ENCODE data around the gene NOL11. TPM values are rescaled to one million over a fixed set of nuclear protein-coding genes. Genes with fewer than 3 reads are reported as not detected.

The NOL11 gene
- polyA plus RNA-seq, 1 experiment, result 47.4 TPM

GRCh38 chr17:67707442-67707841 is 10.3 kb upstream of the NOL11 start:
- Histone ChIP-seq H3K27ac (ENCODE audit: low read depth, low read length) (no peak overlapping the region), H3K9me3 (ENCODE audit: control insufficient read depth, insufficient read depth, low read length) (no peaks in the 10 kb centered on the region), H3K4me3 (ENCODE audit: low read depth, low read length) (no peak overlapping the region), H3K27me3 (ENCODE audit: control insufficient read depth, insufficient read depth, low read length) (no peaks in the 10 kb centered on the region)
- TF ChIP-seq CTCF (IDR thresholded peaks at IDR 0.05; ENCODE audit: low read depth, low read length), result no peak
- ChIA-PET CTCF (interaction anchor here (1.2 to 3.0 kb wide), 2 partner anchors 10 to 11 kb away, joined by 3 to 16 read pairs; no protein-coding TSS in a partner anchor), POLR2A (no interaction called here)
- DNase-seq (ENCODE audit: low read depth, low spot score), result no peak

GRCh38 chr17:67708378-67708777 is 9.4 kb upstream of the NOL11 start:
- Histone ChIP-seq H3K27me3 (ENCODE audit: control insufficient read depth, insufficient read depth, low read length) (no peaks in the 10 kb centered on the region), H3K27ac (ENCODE audit: low read depth, low read length) (no peak overlapping the region), H3K4me3 (ENCODE audit: low read depth, low read length) (no peak overlapping the region), H3K9me3 (ENCODE audit: control insufficient read depth, insufficient read depth, low read length) (no peaks in the 10 kb centered on the region)
- no peak for DNase-seq (ENCODE audit: low read depth, low spot score)
- ChIA-PET POLR2A (interaction anchor here (0.6 kb wide), 1 partner anchor 64 kb away, joined by 3 read pairs; no protein-coding TSS in a partner anchor), CTCF (interaction anchor here (0.6 to 3.0 kb wide), 3 partner anchors 9 to 333 kb away, joined by 3 to 16 read pairs (median 3); no protein-coding TSS in a partner anchor)
- no peak for TF ChIP-seq CTCF (IDR thresholded peaks at IDR 0.05; ENCODE audit: low read depth, low read length)

GRCh38 chr17:67711916-67712315 is 5.8 kb upstream of the NOL11 start:
- TF ChIP-seq CTCF (IDR thresholded peaks at IDR 0.05; ENCODE audit: low read depth, low read length), result no peak
- no peaks in the 10 kb centered on the region for H3K27me3 ChIP-seq (ENCODE audit: control insufficient read depth, insufficient read depth, low read length)
- no peaks in the 10 kb centered on the region; the same call in 1 of the 2 replicates for H3K9me3 ChIP-seq (ENCODE audit: control insufficient read depth, insufficient read depth, low read length)
- ChIA-PET POLR2A (interaction anchor here (0.6 kb wide), 1 partner anchor 43 kb away, joined by 4 read pairs; no protein-coding TSS in a partner anchor), CTCF (interaction anchor here (0.5 to 1.0 kb wide), 2 partner anchors 214 to 338 kb away, joined by 4 to 6 read pairs; no protein-coding TSS in a partner anchor)
- H3K4me3 ChIP-seq (ENCODE audit: low read depth, low read length), result no peak overlapping the region
- no peak overlapping the region for H3K27ac ChIP-seq (ENCODE audit: low read depth, low read length)
- no peak for DNase-seq (ENCODE audit: low read depth, low spot score)

GRCh38 chr17:67712375-67712774 is 5.4 kb upstream of the NOL11 start:
- POLR2A ChIA-PET, result interaction anchor here (0.6 kb wide), 1 partner anchor 43 kb away, joined by 4 read pairs; no protein-coding TSS in a partner anchor
- no peak for DNase-seq (ENCODE audit: low read depth, low spot score)
- no peak for TF ChIP-seq CTCF (IDR thresholded peaks at IDR 0.05; ENCODE audit: low read depth, low read length)
- Histone ChIP-seq H3K9me3 (ENCODE audit: control insufficient read depth, insufficient read depth, low read length) (no peaks in the 10 kb centered on the region; the same call in 1 of the 2 replicates), H3K4me3 (ENCODE audit: low read depth, low read length) (no peak overlapping the region), H3K27ac (ENCODE audit: low read depth, low read length) (no peak overlapping the region), H3K27me3 (ENCODE audit: control insufficient read depth, insufficient read depth, low read length) (no peaks in the 10 kb centered on the region)
- CTCF ChIA-PET, result interaction anchor here (1.0 kb wide), 1 partner anchor 338 kb away, joined by 4 read pairs; no protein-coding TSS in a partner anchor

- Histone ChIP-seq H3K4me3 (ENCODE audit: low read depth, low read length) (no peak overlapping the region), H3K27me3 (ENCODE audit: control insufficient read depth, insufficient read depth, low read length) (no peaks in the 10 kb centered on the region), H3K9me3 (ENCODE audit: control insufficient read depth, insufficient read depth, low read length) (no peaks in the 10 kb centered on the region; the same call in 1 of the 2 replicates), H3K27ac (ENCODE audit: low read depth, low read length) (no peak overlapping the region)
- CTCF ChIA-PET, result no interaction called here
- no peak for TF ChIP-seq CTCF (IDR thresholded peaks at IDR 0.05; ENCODE audit: low read depth, low read length)
- POLR2A ChIA-PET, result no interaction called here
- DNase-seq (ENCODE audit: low read depth, low spot score), result no peak
These were observed 4.6 kb upstream of the NOL11 start for GRCh38 chr17:67713169-67713568.

All from AG04450 (cell line).